Glomerular visceral epithelial cell (primary cell): ENCODE data around the gene CAPN11.

Experiments
- DNase-seq: peaks from one replicate; pipeline ENCODE4 v3.0.0-alpha.2; 2016; ENCODE audit errors: extremely low spot score

Gene CAPN11

DNA sequence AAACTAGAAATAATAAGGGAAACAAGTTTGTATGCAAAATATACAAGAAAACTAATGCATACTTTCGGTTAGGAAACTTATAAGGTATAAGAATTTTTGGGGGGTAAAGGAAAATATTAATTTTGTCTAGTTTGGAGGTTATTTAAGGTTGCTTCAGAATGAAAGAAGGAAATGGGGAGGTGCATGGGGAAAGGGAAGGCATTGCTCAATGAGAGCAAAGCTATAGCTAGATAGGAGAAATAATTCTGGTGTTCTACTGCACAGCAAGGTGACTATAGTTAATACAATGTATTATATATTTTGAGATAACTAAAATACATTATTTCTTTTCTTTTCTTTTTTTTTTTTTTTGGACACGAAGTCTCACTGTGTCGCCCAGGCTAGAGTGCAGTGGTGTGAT, 52.7 kb downstream of the CAPN11 start:
- DNase-seq: no peak

DNA sequence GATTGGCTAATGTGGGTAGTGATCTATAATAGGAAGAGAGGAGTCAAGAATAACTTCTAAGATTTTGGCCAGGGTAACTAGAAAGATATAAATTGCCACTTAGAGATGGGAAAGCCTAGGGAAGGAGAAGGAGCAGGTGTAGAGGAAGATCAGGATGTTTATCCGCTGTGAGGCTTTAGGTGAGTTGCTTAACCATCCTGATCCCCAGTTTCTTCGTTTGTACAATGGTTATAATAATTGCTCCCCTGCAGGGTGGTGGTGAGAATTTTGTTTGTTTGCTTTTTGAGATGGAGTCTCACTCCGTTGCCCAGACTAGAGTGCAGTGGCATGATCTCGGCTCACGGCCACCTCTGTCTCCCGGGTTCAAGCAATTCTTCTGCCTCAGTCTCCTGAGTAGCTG, 55.7 kb downstream of the CAPN11 start:
- DNase-seq: no peak

DNA sequence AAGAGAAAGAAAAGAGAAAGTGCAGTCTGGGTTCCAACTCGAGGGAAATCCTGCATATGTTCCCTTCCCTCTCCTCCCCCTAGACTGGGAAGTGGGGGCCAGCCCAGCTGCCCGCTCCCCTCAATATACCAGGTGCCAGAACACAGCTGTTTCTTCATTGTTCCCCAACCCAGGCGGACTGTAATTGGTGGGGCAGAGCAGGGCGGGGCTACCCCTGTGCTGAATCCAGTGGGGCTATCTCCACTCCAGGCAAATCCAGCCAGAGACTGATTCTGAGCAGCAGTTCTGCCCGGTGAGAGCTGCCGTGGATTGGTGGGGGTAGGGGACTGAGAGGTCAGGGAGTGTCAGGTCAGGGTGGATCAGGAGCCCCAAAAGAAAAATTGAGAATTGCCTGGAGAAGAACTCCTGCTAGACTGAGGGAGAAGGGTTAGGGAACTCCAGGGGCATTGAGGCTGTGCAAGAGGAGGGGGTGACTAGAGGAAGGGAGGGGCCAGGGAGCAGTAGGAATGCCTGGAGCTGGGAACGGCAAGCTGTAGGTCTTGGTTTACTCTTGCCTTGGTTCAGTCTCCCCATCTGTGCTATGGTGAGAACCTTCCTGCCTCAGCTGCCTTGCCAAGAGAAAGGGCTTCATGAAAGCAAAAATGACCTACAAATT, 58.2 kb downstream of the CAPN11 start, which contains the start of gene MYMX:
MYMX (plus strand) TSS at position 250 of the 655 bp plus-strand sequence. CDS start 546 bp downstream, outside the sequence.
- no peak for DNase-seq

DNA sequence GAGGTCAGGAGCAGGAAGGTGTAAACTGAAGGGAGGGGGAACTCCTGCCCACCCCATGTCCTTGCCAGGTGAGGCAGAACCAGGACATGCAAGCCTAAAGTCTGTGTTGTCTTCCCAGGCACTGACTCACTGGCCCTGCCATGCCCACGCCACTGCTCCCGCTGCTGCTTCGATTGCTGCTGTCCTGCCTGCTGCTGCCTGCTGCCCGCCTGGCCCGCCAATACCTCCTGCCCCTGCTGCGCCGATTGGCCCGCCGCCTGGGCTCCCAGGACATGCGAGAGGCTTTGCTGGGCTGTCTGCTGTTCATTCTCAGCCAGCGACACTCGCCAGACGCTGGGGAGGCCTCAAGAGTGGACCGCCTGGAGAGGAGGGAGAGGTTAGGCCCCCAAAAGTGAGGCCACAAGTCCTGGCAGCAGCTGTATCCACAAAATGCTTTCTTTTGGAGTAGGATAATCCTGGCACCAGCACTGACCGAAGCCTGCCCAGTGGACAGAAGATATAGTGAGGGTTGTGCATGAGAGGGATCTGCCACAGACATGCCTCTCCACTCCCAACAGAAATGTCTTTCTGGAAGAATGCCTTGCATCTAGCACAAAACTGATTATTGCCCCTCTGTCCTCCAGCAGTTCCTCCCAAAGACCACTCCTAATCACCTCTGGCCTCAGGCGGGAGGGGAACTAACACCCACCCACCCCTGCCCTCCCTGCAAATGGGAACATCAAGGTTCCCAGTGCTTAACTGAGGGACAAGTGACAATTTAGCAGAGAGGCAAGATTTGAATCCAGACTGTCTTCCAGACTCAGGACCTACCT, 58.9 kb downstream of the CAPN11 start:
- DNase-seq: no peak

DNA sequence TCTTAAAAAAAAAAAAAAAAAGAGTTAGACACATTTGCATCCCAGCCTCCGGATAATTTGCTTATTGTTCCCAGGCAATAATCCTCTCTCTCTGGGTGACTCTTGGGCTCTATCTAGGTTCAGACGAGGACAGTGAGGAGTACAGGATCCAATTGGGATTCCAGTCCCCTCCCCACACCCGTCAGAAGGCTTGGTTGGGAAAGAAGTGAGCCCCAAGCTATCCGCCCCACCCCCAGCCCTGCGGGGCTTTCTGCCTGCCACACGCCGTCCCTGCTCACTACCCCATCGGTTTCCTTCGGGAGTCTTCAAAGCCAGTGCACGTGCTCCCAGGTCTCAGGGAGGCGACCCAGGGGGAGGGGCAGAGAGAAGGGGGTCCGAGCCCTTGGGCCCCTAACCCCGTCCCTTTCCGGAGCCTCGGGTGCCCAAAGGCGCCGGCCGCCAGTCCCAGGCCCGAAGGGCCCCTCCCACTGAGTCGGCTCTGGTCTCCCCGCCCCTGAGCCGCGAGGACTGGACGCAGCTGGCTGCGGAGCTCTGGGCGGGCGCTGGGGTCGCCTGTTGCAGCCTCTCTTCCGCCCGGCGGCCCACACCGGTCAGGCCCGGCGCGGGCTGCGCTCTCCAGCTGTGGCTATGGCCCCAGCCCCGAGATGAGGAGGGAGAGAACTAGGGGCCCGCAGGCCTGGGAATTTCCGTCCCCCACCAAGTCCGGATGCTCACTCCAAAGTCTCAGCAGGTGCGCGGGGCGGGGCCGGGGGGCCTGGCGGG, 60.6 kb downstream of the CAPN11 start:
- DNase-seq: peak; percentile 74

DNA sequence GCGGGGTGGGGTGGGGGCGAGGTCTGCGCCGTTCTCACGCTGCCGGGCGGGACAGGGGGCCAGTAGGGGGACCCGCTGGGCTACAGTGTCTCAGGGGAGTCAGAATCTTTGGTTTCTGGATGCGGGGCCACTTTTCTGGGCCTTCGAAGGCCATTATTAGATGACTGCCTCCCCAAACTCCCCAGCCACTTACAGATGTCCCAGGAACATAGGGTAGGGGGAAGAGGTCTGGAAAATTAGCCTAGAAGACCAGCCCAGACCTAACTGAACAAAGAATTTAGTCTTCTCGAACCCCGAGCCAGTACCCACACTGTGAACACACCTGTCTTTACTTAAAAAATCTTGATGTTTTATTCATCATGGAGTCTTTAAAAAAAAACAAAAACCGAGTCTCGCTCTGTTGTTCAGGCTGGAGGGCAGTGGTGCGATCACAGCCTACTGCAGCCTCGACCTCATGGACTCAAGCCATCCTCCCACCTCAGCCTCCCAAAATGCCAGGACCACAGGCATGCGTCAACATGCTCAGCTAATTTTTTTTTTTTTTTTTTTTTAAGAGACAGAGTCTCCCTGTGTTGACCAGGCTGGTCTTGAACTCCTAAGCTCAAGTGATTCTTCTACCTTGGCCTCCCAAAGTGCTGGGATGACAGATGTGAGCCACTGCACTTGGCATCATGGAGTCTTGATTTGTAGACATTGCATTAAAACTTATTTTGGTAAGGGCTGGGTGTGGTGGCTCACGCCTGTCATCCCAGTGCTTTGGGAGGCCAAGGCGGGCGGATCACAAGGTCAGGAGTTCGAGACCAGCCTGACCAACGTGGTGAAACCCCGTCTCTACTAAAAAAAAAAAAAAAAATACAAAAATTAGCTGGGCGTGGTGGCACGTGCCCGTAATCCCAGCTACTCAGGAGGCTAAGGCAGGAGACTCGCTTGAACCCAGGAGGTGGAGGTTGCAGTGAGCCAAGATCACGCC, 61.5 kb downstream of the CAPN11 start:
- no peak for DNase-seq

DNA sequence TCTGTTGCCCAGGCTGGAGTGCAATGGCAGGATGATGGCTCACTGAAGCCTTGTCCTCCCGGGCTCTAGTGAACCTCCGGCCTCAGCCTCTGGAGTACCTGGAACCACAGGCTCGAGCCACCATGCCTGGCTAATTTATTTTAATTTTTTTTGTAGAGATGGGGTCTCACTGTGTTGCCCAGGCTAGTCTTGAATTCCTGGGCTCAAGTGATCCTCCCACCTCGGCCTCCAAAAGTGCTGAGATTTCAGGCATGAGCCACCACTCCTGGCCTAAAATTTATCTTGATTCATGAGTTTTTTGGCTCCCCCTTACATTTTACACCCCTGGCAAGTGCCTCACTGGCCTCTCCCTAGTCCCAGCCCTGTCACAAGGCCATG, 62.3 kb downstream of the CAPN11 start:
- DNase-seq: no peak

DNA sequence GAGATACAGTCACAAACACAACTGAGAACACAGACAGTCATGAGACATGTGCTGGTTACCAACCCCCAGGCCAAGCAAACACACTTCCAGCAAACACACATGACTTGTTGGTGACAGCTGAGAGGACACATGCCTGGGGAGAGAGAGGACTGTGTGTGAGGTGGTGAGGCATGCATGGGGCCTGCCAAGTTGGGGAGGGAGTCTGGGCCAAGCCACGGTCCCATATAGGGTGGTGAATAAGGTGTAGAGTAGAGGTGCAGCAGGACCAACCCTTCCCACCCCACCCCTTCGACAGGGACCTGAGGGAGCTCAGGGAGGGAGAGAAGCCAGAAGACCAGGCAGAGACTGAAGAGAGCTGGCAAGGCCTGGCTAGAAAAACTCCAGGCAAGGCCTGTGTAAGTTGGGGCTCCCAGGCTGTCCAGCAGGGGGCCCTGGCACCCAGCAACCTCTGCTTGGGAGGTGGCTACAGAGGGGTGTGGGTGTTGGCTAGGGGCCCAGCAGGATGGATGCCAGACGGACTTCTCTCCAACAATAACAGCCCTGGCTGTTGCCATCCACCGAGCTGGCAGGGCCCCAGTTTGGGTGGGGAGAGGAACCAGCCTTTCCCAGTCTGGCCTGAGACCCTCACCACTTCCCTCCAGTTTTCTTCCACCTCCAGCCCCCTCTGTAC, 62.8 kb downstream of the CAPN11 start:
- peak; percentile 97 for DNase-seq

DNA sequence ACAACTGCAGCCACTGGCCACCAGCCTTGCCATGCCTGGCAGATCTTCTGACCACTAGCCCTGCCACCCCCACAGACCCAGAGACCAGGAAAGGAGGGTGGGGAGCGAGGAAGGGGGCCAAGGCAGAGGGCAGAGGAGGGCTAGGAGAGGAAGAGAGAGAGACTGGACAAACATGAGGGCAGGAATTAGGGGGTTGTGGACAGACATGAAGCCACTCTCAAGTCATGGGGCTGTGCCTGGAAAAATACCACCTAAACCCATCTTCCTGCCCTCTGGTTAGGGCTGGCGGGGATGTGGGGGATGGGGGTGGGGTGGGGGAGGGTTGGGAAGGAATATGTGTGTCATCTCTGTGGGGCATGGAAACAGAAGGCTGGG, 63.3 kb downstream of the CAPN11 start:
- DNase-seq: no peak

DNA sequence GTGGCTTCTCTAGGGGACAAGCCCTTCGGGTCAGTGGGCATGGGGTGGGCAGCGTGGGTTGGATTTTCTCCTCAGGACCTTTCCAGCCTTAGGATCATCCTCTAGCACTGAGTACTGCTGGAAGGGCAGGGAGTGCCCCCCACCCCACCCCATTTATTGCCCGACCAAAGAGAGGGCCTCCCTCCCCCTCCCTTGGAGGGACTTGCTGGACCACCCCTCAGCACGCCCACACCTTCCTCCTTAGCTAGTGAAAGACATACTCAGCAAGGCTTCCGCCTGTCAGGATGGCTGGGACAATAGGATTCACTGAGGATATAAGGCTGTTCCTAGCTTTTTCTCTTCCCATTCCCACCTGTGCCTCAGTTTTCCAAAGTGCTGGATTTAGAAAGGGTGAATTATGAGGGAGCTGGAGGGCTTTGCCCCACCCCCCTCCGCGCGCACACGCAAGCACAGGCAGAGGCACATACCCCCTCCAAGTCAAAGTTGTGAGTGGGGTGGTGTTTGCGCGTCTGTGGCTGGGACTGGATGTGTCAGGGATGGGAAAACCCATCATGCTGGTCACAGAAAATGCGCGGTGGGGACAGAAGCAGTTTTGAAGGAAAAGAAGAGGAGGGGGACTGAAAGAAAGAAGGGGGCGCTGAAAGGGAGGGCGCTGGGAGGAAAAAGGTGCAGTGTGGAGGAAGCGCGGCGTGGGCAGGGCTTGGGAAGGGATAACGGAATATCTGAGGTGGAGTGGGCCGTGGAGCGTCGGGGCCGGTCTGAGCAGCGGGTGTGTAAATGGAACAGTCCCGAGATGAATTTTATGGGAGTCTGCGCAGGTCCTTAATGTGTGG, 64.1 kb downstream of the CAPN11 start:
- no peak for DNase-seq

DNA sequence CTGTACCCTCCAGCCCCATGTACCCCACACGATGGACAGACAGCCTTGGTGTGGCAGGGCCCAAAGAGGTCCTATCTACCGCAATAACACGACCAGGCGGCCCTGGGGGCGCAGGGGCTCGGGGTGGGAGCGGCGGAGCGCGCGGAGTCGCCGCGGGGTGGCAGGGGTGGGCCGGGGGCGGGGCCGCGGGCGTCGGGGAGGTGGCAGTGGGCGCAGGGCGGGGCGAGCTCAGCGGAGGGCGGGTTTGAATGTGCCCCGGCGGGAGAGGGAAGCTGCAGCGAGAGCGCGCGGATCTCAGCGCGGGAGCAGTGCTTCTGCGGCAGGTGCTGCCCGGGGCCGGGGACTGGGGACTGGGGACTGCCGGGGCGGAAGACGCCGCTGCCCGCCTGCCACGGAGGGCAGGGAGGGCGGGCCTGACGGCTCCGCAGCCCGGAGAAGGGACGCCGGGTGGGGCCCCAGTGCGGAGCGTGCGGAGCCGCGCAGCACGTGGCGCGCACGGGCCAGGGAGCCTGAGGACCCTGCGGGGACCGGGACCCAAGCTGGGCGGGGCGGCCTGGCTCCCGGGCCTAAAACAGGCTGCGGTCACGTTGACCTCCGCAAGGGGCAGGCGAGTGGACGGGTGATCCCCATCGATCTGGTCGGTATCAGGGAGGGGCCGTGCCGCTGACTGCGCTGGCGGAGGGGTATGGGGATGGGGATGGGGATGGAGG, 64.9 kb downstream of the CAPN11 start, which contains the start of gene SLC29A1:
SLC29A1 (plus strand) TSS at position 277 of the 710 bp plus-strand sequence. CDS start 3,719 bp downstream, outside the sequence.
- DNase-seq: peak; percentile 77

DNA sequence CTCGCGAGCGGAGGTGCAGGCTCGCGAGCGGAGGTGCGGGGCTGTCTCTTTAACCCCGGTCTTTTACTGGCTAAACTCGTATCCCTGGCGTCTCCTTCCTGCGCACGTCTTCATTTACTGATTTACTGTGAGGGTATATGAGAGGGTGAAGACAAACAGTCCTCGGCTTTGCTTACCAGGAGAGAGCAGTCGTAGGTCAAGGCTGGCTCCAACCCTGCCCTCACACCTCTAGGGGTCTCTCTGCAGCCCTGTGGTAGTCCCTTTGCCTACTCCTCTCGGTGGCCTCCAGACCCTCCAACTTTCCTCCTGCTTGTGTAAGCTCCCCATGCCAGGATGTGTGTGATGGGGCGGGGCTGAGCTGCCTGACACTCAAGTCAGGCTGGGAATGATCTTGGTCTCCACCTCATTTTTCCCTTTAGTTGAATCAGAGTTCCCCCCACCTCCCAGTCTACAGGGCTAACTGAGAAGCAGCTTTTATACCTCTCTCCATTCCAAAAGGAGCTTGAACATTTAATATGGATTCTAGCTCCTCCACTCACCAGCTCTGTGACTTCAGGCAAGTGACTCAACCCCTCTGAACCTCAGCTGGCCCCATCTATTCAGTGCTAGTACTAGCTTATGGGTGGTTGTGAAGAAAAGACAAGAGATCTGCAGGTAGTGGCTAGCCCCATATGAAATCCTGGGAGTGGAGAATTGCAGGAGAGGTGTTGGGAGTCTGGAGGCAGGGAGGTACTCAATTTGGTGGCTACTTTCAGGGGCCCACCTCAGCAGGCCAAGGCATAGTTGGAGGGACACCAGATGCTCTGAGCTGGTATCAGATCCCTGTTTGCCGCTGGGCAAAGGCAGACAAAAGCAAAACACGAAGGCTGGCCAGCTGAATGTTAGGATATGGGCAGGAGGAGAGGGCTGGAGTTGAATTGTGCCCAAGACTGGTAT, 65.7 kb downstream of the CAPN11 start:
- DNase-seq: peak; percentile 45

DNA sequence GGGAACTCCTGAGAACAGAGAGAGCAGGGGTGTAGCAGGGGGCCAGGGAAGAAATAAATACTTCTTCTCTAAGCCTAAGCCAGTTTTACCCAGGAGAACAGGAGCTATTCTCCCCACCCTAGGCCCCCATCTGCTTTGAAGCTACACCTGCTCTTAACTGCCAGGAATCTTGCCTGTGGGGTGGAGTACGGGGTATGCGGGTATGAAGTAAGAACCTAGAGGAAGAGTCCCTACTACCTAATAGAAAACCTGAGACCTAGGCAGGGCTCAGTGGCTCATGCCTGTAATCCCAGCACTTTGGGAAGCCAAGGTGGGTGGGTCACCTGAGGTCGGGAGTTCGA, 66.3 kb downstream of the CAPN11 start:
- DNase-seq: no peak

DNA sequence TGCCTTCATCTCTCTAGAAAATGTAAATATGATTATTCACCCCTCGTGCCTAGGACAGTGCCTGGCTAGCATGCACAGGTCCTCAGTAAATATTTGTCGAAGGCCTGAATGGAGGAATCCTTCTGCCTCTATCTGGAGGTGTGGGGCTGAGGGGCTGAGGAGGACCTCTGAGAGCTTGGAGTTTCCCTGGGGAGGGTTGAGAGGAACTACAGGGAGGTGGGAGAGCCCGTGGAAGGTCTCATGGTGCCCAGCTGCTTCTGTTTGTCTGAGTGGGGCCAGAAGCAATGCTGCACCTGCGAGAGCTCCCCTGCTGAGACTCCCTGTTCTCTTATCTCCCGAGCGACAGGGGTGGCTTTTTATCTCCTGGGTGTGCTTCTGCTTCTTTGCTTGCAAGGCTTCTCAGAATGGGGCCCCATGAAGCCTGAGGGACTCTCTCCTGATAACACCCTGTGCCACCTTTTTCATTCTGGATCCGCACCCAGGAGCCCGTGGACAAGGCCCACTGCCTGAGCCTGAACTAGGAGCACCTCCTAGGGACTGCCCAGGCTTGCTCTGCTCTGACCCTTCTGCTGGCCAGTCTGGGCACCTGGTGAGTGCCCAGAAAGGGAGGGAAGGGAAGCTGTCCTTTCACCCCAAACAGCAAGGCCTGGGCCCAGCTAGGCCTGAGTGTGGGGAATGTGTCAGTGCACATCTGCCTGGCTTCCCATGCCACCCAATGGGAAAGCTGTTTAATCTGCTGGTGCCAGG, 67.1 kb downstream of the CAPN11 start:
- DNase-seq: no peak

DNA sequence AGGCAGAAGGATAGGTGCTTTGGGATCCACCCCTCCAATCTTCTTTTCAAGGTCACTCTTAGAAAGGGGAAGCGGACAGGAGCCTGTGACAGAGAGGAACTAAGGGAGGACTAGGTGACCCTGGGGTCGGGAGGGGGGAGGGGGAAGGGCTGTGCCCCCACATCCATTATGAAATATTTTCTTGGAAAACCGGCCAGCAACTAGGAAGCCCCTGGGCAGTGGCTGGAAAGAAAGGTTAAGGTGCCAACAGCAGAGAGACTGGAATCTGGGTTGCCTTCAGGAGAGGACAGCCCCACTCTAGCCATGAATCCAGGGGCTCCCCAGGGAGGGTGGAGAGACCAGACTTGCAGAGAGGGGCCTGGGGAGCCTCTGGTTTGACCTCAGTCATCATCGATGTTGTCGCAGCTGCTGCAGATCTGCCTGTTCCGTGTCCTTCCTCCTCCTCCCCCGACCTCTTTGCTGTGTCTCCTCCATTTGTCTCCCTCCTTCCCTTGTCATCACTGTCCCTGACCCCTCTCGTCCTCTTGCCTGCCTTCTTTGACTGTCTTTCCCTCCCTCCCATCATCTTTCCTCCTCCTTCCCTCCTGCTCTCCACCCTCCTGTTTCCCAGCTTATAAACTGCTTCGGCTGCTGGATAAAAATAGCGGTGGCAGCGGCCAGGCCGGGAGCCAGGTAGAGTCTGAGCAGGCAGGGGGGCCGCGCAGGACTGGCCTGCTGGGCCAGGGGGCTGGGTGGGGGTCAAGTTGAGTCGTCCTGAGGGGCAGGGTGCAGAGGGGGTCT, 67.9 kb downstream of the CAPN11 start:
- no peak for DNase-seq

DNA sequence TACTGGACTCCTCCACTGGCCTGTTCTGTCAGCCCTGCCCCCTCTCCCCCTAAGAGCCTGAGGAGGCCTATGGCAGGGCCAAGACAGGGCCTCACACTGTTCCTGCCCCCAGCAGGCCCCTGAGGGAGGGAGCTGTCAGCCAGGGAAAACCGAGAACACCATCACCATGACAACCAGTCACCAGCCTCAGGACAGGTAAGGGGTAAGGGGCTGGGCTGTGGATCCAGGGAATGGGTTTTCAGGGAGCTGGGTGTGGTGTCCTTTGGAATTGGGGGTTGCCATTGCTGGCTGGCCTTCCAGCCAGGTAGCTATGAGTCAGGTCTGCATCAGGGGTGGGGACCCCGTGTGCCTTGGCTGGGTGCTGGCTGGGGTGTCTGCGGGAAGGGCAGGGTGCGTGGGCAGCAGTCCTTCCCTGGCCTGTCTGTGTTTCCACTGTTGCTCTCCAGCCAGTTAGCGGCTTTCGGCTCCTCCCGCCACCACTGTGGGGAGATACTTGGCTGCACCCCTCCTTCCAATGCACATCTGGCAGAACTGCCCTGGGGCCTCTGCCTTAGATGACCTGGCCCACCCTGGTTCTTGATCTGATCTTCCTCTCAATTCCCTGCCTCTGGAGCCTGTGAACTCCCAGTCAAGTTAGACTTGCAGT, 68.7 kb downstream of the CAPN11 start:
- no peak for DNase-seq
